Adrenal gland (tissue), 12 donors: ENCODE measurements around the gene BNC2. TPM values are rescaled to one million over a fixed set of nuclear protein-coding genes. Genes with fewer than 3 reads are reported as not detected.
"Not testable (repeated sequence)": the region's sequence is repeated elsewhere in the genome, so short reads cannot be mapped to it uniquely, and the experiment has no call there.

Experiments
- DNase-seq, 7 donors: peaks; one replicate each; pipeline ENCODE4 v3.0.0-alpha.2; 2019 to 2020
- H3K27ac ChIP-seq, 5 donors: fragments of 200-600 bp; sonication (generic) in 4 of 5; 1 replicate in 3 of 5; 2 replicates in 2 of 5; pipeline versions ENCODE4 v1.5.1 to v1.8.0; 2016 to 2020; ENCODE audit warnings: mild to moderate bottlenecking in 1 of 5
- H3K27me3 ChIP-seq: fragments of 200-600 bp; 2 replicates; pipeline ENCODE4 v1.8.0; 2021
- H3K36me3 ChIP-seq, 2 donors: fragments of 200-600 bp; replicated peaks in 1 of 2; 1 replicate in 1 of 2; 2 replicates in 1 of 2; pipeline versions ENCODE4 v1.5.1 to v1.8.0; 2018 to 2022
- H3K4me1 ChIP-seq, 2 donors: fragments of 200-600 bp; replicated peaks in 1 of 2; 1 replicate in 1 of 2; 2 replicates in 1 of 2; pipeline versions ENCODE4 v1.5.1 to v1.8.0; 2018 to 2021
- H3K4me3 ChIP-seq, 4 donors: fragments of 200-600 bp; sonication (generic) in 3 of 4; one replicate each; pipeline ENCODE4 v1.5.1; 2016 to 2018
- H3K9me3 ChIP-seq, 3 donors: fragments of 200-600 bp; sonication (generic) in 1 of 3; replicated peaks in 1 of 3; 1 replicate in 2 of 3; 2 replicates in 1 of 3; pipeline versions ENCODE4 v1.5.1 to v1.8.0; 2016 to 2021
- POLR2A ChIP-seq, 2 donors: fragments of 450-650 bp; IDR thresholded peaks; one replicate each; pipeline ENCODE4 v1.6.1; 2017; ENCODE audit warnings: antibody characterized with exemption in 2 of 2, mild to moderate bottlenecking in 2 of 2, moderate library complexity in 1 of 2
- WGBS, 4 donors: extraction: QIAGEN DNeasy Blood & Tissue Kit in 2 of 4; methylation state at CpG; one replicate each; pipeline versions ENCODE4 v1.1.5 to v1.1.7; 2013 to 2017; 5-methylcytosine and 5-hydroxymethylcytosine counted together
- intact Hi-C, 2 donors: fragments of 100-400 bp; cut with DNase I; formaldehyde crosslinking; loops; one replicate each; pipeline versions ENCODE4 v1.14.1 to v1.15.0; 2022 to 2023
- polyA plus RNA-seq, 3 donors: library from polyadenylated mRNA; stranded (reverse); fragments of 200-250 nt in 2 of 3; fragments of 350-450 nt in 1 of 3; fragmentation: Illumina TruSeq in 1 of 3; extraction: RNeasy Lipid Tissue Mini Kit (QIAGEN cat#74804) in 1 of 3; gene quantifications; one replicate each; pipeline ENCODE4 v1.2.3, GENCODE V29; 2013 to 2014
- total RNA-seq, 9 donors: library from RNA; depleted of rRNA in 4 of 9; stranded (reverse); fragments of >200 nt in 4 of 9; fragments of 120-200 nt in 1 of 9; fragmentation: NEBNext Ultra II Directional in 1 of 9; extraction: Animal tissue kit (Norgen Biotek cat#: 25700) in 1 of 9; gene quantifications; one replicate each; pipeline versions ENCODE4 v1.1.0 to v1.2.4, GENCODE V29; 2013 to 2023
- TF ChIP-seq, protein P1 (sequence below), 6 experiments: fragments of 450-650 bp in 4 of 6; fragments of 200-600 bp in 2 of 6; sonication (generic) in 1 of 6; IDR thresholded peaks; 1 replicate in 5 of 6; 2 replicates in 1 of 6; pipeline versions ENCODE4 v1.5.1 to v1.8.0; 2016 to 2021; ENCODE audit warnings: antibody characterized with exemption in 6 of 6, mild to moderate bottlenecking in 2 of 6, moderate library complexity in 1 of 6
- donor health status: healthy with polysubstance abuse.
- donor health status: Bipolar disorder and iron deficiency.
- donor health status: DM: yes; HTN: yes; CAD: no.
- donor health status: DM: no; HTN: no; CAD: no.
- donor health status: DM: no; HTN: no; CAD: no.
- donor health status: DM: yes; HTN: yes; CAD: no.

BNC2 gene
- total and polyA plus RNA-seq, 12 donors, result 1.1 to 11.1 (median 5.0) TPM

DNA sequence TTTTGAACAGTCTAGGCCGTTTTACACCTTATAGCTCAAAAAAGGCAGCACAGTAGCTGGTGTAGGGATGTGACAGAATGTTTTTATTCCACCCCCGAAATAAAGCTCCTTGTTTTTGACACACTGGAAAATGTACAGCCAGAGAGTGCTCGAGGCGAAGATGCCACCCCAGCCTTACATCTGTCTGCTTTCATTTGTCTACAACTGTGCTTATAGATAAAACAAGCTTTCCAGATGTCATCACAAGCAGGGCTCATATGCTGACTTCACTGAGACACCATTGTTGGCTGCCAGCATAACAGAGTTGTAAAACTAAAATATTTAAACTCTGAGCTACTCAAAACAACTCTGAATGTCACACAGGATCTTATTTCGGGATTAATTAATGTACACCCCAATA is 386.3 kb downstream of the BNC2 start:
- no peaks in the 10 kb centered on the region for H3K36me3 ChIP-seq
- H3K4me1 ChIP-seq, result no peaks in the 10 kb centered on the region
- H3K9me3 ChIP-seq, result no peaks in the 10 kb centered on the region
- intact Hi-C loops, result no loop called here
- TF ChIP-seq POLR2A (IDR thresholded peaks at IDR 0.05), result no peak
- TF ChIP-seq, protein P1, sequence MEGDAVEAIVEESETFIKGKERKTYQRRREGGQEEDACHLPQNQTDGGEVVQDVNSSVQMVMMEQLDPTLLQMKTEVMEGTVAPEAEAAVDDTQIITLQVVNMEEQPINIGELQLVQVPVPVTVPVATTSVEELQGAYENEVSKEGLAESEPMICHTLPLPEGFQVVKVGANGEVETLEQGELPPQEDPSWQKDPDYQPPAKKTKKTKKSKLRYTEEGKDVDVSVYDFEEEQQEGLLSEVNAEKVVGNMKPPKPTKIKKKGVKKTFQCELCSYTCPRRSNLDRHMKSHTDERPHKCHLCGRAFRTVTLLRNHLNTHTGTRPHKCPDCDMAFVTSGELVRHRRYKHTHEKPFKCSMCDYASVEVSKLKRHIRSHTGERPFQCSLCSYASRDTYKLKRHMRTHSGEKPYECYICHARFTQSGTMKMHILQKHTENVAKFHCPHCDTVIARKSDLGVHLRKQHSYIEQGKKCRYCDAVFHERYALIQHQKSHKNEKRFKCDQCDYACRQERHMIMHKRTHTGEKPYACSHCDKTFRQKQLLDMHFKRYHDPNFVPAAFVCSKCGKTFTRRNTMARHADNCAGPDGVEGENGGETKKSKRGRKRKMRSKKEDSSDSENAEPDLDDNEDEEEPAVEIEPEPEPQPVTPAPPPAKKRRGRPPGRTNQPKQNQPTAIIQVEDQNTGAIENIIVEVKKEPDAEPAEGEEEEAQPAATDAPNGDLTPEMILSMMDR (IDR thresholded peaks at IDR 0.05), result no peak
- WGBS, 4 donors, result 55 to 82% (median 69%) methylated on average over 5 of the region's 5 CpGs
- no peak for DNase-seq
- H3K27me3 ChIP-seq, result no peaks in the 10 kb centered on the region
- no peak overlapping the region for H3K27ac ChIP-seq
- H3K4me3 ChIP-seq, result no peak overlapping the region

DNA sequence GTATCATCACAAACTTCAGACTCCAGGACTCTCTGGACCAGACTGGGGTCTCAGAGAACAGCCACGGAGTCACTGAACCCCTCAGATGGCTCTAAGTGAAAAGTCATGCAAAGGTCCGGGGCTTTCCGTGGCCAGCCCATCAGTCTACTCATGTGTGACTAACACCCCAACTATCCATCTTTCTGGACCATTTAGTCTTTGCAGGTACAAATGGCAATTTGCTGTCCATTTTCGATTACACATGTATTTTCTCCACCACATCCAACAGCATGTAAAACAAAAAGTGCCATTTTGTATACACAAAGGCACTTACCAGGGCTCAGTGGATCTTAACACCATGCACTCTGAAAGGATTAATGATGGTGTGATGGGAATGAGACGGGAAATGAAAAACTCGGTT is 387.7 kb downstream of the BNC2 start:
- no peak overlapping the region for H3K27ac ChIP-seq
- WGBS, 4 donors, result 77 to 88% (median 83%) methylated on average over 6 of the region's 6 CpGs
- intact Hi-C loops, result no loop called here

DNA sequence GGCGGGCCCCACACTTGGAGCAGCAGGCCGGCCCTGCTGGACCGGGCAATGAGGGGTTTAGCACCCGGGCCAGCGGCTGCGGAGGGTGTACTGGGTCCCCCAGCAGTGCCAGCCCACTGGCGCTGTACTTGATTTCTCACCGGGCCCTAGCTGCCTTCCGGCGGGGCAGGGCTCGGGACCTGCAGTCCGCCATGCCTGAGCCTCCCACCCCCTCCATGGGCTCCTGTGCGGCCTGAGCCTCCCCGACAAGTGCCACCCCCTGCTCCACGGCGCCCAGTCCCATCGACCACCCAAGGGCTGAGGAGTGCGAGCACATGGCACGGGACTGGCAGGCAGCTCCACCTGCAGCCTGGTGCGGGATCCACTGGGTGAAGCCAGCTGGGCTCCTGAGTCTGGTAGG is 389.9 kb downstream of the BNC2 start:
- H3K27ac ChIP-seq, intact Hi-C loops, H3K9me3 ChIP-seq, H3K36me3 ChIP-seq, DNase-seq, H3K27me3 ChIP-seq, H3K4me1 ChIP-seq, H3K4me3 ChIP-seq: not testable (repeated sequence)
- WGBS, 4 donors, result 93 to 100% (median 98%) methylated on average over 4 to 20 of the region's 20 CpGs

More for the DNA sequence above, 387.7 kb downstream of the BNC2 start:
- H3K4me3 ChIP-seq, result no peak overlapping the region
- H3K36me3 ChIP-seq, result no peaks in the 10 kb centered on the region
- H3K9me3 ChIP-seq, result no peaks in the 10 kb centered on the region
- H3K27me3 ChIP-seq, result no peaks in the 10 kb centered on the region
- no peaks in the 10 kb centered on the region for H3K4me1 ChIP-seq
- no peak for DNase-seq
- TF ChIP-seq, protein P1 (IDR thresholded peaks at IDR 0.05), result no peak
- TF ChIP-seq POLR2A (IDR thresholded peaks at IDR 0.05), result no peak

DNA sequence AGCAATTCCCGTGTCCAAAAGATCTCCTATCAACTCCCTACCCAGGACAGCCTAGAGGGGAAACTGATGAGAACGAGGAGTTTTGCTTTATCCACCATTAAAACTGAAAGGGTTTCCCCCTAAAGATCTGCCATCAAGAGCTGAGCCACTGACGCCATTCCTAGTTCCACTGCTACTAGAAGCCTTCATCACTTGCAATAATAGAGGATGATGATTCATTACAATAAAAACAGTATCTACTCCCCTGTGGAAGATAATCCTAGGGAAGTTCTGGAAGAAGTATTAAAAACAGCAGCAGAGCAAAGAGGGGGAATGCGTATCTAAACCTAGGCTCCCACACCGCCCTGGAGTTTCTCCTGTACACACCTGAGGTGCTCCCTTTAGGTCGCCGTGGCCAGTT is 394.5 kb downstream of the BNC2 start:
- H3K4me1 ChIP-seq, result no peaks in the 10 kb centered on the region
- intact Hi-C loops, result no loop called here
- WGBS, 4 donors, result 89% methylated on average over 7 of the region's 7 CpGs
- no peak overlapping the region for H3K4me3 ChIP-seq
- no peak for DNase-seq
- H3K9me3 ChIP-seq, result no peaks in the 10 kb centered on the region
- H3K36me3 ChIP-seq, result no peaks in the 10 kb centered on the region
- H3K27me3 ChIP-seq, result no peaks in the 10 kb centered on the region
- TF ChIP-seq, protein P1 (IDR thresholded peaks at IDR 0.05), result no peak
- TF ChIP-seq POLR2A (IDR thresholded peaks at IDR 0.05), result no peak
- H3K27ac ChIP-seq, result no peak overlapping the region

DNA sequence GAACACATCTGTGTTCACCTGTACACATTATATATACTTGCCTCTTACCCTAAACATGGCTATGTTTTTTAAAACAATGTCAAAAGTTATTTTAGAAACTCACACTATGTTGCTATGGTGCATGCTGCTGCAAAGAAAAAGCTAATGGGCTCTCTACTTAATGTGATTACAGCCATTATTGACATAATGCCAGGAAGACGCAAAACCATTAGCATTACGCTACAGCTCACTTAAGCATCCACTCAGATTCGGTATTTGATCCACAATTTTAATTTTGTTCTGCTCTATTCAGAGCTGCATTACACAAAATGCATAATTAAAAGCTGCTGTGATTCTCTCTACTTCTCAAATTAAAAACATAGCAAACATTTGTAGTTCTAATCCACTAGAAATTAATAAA is 395.2 kb downstream of the BNC2 start:
- Histone ChIP-seq H3K4me1 (no peaks in the 10 kb centered on the region), H3K27me3 (no peaks in the 10 kb centered on the region), H3K36me3 (no peaks in the 10 kb centered on the region), H3K4me3 (no peak overlapping the region), H3K9me3 (no peaks in the 10 kb centered on the region), H3K27ac (no peak overlapping the region)
- TF ChIP-seq, protein P1 (IDR thresholded peaks at IDR 0.05), result no peak
- TF ChIP-seq POLR2A (IDR thresholded peaks at IDR 0.05), result no peak
- no peak for DNase-seq
- intact Hi-C loops, result no loop called here
- WGBS, 4 donors, result 85 to 97% (median 91%) methylated on average over 3 of the region's 3 CpGs
